Measurements from ENCODE around the gene CDK17. TPM values are rescaled to one million over a fixed set of nuclear protein-coding genes. Genes with fewer than 3 reads are reported as not detected.

The CDK17 gene
- total and polyA plus RNA-seq, 2 of the 8 experiments (the other 6 are each of a cell fraction or from before 2014, with no cell fraction given), result 5.8 to 20.0 TPM

DNA sequence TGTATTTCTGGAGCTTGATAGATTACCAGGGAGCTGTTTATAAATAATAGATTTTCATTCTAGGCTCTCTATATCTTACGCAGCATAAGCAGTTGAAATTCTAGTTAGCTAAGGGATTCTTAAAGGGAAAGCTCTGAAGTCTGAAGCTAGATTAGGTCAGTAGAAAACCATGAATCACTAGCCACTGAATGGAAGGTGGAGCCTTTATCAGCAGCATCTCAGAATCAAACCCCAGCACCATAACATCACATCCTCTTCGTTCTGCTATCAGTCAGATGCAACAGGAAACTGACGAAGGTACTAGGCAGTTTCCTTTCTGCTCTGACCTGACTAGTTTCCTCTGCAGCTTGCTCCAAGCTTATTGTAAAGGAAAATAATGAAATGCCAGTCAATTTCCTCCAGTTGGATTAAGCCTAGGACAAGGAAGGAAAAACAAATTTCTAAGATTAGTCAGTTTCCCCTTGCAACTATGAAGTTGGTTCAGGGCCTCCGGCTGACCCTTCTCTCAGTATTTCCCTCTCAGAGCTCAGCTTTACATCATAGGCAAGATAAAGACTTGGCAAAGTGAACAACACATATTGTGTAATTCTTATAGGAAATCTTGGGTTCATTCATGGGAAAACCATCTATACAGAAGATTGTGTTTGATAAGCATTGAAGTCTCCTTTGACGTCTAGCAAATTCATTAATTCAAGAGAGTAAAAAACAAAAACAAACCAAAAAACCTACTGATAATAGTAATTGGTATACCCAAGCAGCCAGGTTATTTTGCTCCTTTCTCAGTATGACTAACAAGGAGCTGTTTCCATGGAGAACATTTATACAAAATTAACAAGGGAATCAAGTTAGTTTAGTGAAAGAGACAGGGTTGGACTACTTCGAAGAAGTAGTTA, 45.7 kb upstream of the CDK17 start (continued):
- TF ChIP-seq, protein P1, sequence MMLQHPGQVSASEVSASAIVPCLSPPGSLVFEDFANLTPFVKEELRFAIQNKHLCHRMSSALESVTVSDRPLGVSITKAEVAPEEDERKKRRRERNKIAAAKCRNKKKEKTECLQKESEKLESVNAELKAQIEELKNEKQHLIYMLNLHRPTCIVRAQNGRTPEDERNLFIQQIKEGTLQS (IDR thresholded peaks at IDR 0.05; ENCODE audit: insufficient read depth, low read depth, low read length), result no peak
- no peak for TF ChIP-seq SP1 (IDR thresholded peaks at IDR 0.05; ENCODE audit: low read depth, low read length)
